Caco-2 (cell line): ENCODE results near the gene TTC13. TPM values are rescaled to one million over a fixed set of nuclear protein-coding genes. Genes with fewer than 3 reads are reported as not detected.
A peak's percentile ranks its signal among the peaks of the same experiment; 100 is the strongest.
"Not testable (repeated sequence)": the region's sequence is repeated elsewhere in the genome, so short reads cannot be mapped to it uniquely, and the experiment has no call there.

Source experiments
- BruUV-seq: library from RNA; stranded (reverse); fragments of 400-500 nt; replicated peaks from 2 replicates; lab custom pipeline; 2021; lab: Mats Ljungman, UMichigan
- CTCF ChIA-PET: fragments of 300-600 bp; sonication (Branson Sonifier 250); formaldehyde crosslinking; loops from one replicate; lab custom pipeline; 2022; ENCODE audit warnings: antibody characterized with exemption; lab: Charles Lee
- POLR2A ChIA-PET: fragments of 300-600 bp; sonication (Branson Sonifier 250); formaldehyde crosslinking; loops from one replicate; lab custom pipeline; 2022; ENCODE audit warnings: antibody characterized with exemption; lab: Charles Lee
- DNase-seq, 2 experiments: peaks; one replicate each; pipeline versions ENCODE4 v3.0.0 to v3.0.0-alpha.2; 2020 to 2022
- H3K27me3 ChIP-seq: replicated peaks from 2 replicates; pipeline ENCODE4 v1.6.0; 2011; ENCODE audit warnings: low read length; ENCODE audit not compliant: control insufficient read depth, insufficient read depth
- H3K36me3 ChIP-seq: 2 replicates; pipeline ENCODE4 v1.5.1; 2011; ENCODE audit warnings: low read length; ENCODE audit not compliant: control insufficient read depth, insufficient read depth
- H3K4me1 ChIP-seq: fragments of 250-450 bp; sonication (Bioruptor Pico); 2 replicates; pipeline ENCODE4 v1.5.1; 2020; ENCODE audit warnings: mild to moderate bottlenecking
- H3K4me3 ChIP-seq: 2 replicates; pipeline ENCODE4 v1.5.1; 2011; ENCODE audit warnings: low read depth, mild to moderate bottlenecking, control low read depth, low read length
- H3K9me3 ChIP-seq: fragments of 250-450 bp; sonication (Bioruptor Pico); 2 replicates; pipeline ENCODE4 v1.5.1; 2020; ENCODE audit warnings: mild to moderate bottlenecking, moderate library complexity
- H3K27ac Mint-ChIP-seq: one replicate; pipeline ENCODE4 v1.8.0; 2022; ENCODE audit warnings: mixed read lengths; ENCODE audit not compliant: unreplicated experiment
- H3K27me3 Mint-ChIP-seq: one replicate; pipeline ENCODE4 v1.8.0; 2022; ENCODE audit warnings: mixed read lengths; ENCODE audit not compliant: insufficient read depth, unreplicated experiment
- H3K36me3 Mint-ChIP-seq: one replicate; pipeline ENCODE4 v1.8.0; 2022; ENCODE audit warnings: mild to moderate bottlenecking, mixed read lengths; ENCODE audit not compliant: insufficient read depth, unreplicated experiment
- H3K4me1 Mint-ChIP-seq: one replicate; pipeline ENCODE4 v1.8.0; 2022; ENCODE audit warnings: low read depth, mixed read lengths; ENCODE audit not compliant: unreplicated experiment
- H3K4me3 Mint-ChIP-seq: one replicate; pipeline ENCODE4 v1.8.0; 2022; ENCODE audit warnings: mild to moderate bottlenecking, moderate library complexity, mixed read lengths; ENCODE audit not compliant: unreplicated experiment
- H3K9me3 Mint-ChIP-seq: one replicate; pipeline ENCODE4 v1.8.0; 2022; ENCODE audit warnings: mixed read lengths; ENCODE audit not compliant: unreplicated experiment
- intact Hi-C: fragments of 100-400 bp; cut with micrococcal nuclease; formaldehyde crosslinking; loops from one replicate; pipeline ENCODE4 v1.10.0; 2022; ENCODE audit not compliant: unreplicated experiment
- total RNA-seq: library from RNA; stranded (reverse); gene quantifications from 2 replicates; pipeline ENCODE4 v1.2.3, GENCODE V29; 2022
- TF ChIP-seq, protein P1 (sequence below), 2 experiments: fragments of 200-600 bp in 1 of 2; IDR thresholded peaks; 1 replicate in 1 of 2; 2 replicates in 1 of 2; pipeline versions ENCODE4 v1.5.1 to v1.8.0; 2011 to 2022; ENCODE audit warnings: antibody characterized with exemption in 1 of 2, control low read depth in 1 of 2, inconsistent platforms in 1 of 2, low read depth in 1 of 2, low read length in 1 of 2, mild to moderate bottlenecking in 1 of 2, moderate library complexity in 1 of 2; ENCODE audit not compliant: insufficient read depth in 1 of 2, severe bottlenecking in 1 of 2, unreplicated experiment in 1 of 2

Gene TTC13
- total RNA-seq, 1 experiment from 2014 or later: 57.6 TPM

DNA sequence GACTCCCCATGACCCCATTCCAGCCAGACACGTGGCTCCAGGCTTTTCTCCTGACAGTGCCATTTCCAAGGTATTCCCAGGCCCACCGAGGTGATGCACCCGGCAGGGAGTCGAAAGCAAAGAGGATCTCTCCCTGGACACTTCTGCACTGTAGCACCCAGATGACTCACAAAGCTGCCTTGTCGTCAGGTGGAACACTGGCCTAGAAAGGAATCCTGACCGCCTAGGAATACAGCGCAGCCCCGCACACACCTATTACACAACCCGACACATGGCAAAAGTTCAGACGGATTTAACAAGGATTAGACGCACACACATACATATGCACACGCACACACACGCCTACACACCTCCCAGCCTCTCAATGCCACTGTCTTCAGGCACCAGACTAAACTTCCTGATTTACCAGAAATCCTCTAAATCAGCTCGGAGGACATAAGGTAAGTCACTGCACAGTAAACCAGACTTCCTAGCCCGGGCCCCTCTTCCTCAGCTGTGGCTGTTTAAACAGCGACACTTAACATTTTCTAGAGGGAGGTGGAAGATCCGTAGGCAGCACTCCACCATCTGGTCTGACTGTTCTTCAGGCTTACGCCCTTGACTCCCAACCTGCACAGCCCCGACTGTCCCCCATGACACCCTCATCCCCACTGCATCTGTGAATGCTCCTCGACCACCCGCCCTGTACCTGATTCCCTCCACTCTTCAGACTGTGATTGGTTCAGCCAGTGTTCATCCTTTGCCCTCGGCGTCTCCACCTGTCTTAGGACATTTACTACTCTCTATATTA is 48.7 kb upstream of the TTC13 start:
- Mint-ChIP-seq H3K27ac (peak overlapping the region; percentile 0), H3K36me3 (peaks cover 28% of the 10 kb centered on the region)
- CTCF ChIA-PET: no interaction called here

DNA sequence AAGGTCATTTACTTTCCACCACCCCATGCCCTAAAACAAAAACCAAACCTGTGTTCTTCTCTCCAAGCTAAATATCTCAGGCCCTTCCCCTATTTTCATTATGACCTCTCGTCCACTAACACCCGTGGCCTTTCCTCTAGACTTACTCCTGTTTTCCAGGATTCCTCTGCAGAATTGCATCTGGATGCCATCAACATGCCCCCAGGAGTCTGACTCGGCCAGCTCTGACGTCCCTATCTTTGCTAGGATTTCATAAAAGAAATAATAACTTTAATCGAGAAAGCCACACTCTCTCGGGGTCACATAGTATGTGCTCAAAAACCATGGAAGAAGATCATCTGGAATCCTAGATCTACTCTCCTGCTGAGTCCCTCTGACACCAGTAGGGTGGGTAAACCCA is 47.9 kb upstream of the TTC13 start:
- ChIA-PET CTCF (no interaction called here), POLR2A (no interaction called here)
- H3K4me1 ChIP-seq: no peaks in the 10 kb centered on the region
- H3K36me3 ChIP-seq: no peaks in the 10 kb centered on the region; the same call in 1 of the 2 replicates
- Mint-ChIP-seq H3K36me3 (peaks cover 31% of the 10 kb centered on the region), H3K4me1 (peaks cover 6% of the 10 kb centered on the region), H3K4me3 (no peak overlapping the region), H3K27ac (peak overlapping the region; percentile 13), H3K9me3 (no peaks in the 10 kb centered on the region), H3K27me3 (no peaks in the 10 kb centered on the region)
- TF ChIP-seq, protein P1, sequence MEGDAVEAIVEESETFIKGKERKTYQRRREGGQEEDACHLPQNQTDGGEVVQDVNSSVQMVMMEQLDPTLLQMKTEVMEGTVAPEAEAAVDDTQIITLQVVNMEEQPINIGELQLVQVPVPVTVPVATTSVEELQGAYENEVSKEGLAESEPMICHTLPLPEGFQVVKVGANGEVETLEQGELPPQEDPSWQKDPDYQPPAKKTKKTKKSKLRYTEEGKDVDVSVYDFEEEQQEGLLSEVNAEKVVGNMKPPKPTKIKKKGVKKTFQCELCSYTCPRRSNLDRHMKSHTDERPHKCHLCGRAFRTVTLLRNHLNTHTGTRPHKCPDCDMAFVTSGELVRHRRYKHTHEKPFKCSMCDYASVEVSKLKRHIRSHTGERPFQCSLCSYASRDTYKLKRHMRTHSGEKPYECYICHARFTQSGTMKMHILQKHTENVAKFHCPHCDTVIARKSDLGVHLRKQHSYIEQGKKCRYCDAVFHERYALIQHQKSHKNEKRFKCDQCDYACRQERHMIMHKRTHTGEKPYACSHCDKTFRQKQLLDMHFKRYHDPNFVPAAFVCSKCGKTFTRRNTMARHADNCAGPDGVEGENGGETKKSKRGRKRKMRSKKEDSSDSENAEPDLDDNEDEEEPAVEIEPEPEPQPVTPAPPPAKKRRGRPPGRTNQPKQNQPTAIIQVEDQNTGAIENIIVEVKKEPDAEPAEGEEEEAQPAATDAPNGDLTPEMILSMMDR (IDR thresholded peaks at IDR 0.05; ENCODE audit: insufficient read depth in 1 of 2, low read depth in 1 of 2, low read length in 1 of 2, severe bottlenecking in 1 of 2, unreplicated experiment in 1 of 2): no peak
- intact Hi-C loops: no loop called here
- no peak overlapping the region for H3K4me3 ChIP-seq
- no peaks in the 10 kb centered on the region for H3K9me3 ChIP-seq
- BruUV-seq: no TSS peak
- no peak for DNase-seq
- no peaks in the 10 kb centered on the region for H3K27me3 ChIP-seq

More for the DNA sequence above, 48.7 kb upstream of the TTC13 start:
- TF ChIP-seq, protein P1 (IDR thresholded peaks at IDR 0.05; ENCODE audit: insufficient read depth in 1 of 2, low read depth in 1 of 2, low read length in 1 of 2, severe bottlenecking in 1 of 2, unreplicated experiment in 1 of 2): no peak
- no peak overlapping the region for H3K4me3 ChIP-seq
- Mint-ChIP-seq H3K4me1 (peaks cover 6% of the 10 kb centered on the region), H3K4me3 (no peak overlapping the region), H3K27me3 (no peaks in the 10 kb centered on the region), H3K9me3 (no peaks in the 10 kb centered on the region)
- H3K27me3 ChIP-seq: no peaks in the 10 kb centered on the region
- intact Hi-C loops: no loop called here
- BruUV-seq: no TSS peak
- no peaks in the 10 kb centered on the region for H3K9me3 ChIP-seq
- DNase-seq: peak in 1 of 2 experiments; percentile 10
- POLR2A ChIA-PET: no interaction called here
- H3K4me1 ChIP-seq: no peaks in the 10 kb centered on the region
- H3K36me3 ChIP-seq: no peaks in the 10 kb centered on the region; the same call in 1 of the 2 replicates

DNA sequence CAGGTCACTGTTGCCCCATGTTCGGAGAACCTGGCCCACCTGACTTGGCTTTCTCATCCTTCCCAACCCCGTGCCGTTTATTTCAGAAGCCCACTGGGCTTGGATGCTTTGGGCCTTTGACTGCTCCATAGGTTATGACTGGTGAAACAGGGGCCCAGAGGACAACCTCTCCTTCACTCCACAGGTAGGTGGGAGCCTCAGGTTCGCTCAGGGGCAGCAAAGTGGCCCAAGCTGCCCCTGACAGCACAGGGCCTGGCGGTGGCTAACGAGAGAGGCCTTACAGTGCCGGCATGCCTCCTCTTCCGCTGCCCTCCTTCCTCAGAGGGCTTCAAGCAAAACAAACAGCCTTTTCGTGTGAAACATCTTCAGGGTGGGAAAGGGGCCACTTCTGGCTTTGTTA is 44.5 kb upstream of the TTC13 start:
- no peaks in the 10 kb centered on the region for H3K9me3 Mint-ChIP-seq
- Histone ChIP-seq H3K27me3 (no peaks in the 10 kb centered on the region), H3K4me3 (no peak overlapping the region), H3K9me3 (no peaks in the 10 kb centered on the region), H3K4me1 (no peaks in the 10 kb centered on the region), H3K36me3 (no peaks in the 10 kb centered on the region)
- POLR2A ChIA-PET: no interaction called here
- H3K4me1 Mint-ChIP-seq: peaks cover 6% of the 10 kb centered on the region
- TF ChIP-seq, protein P1 (IDR thresholded peaks at IDR 0.05; ENCODE audit: insufficient read depth in 1 of 2, low read depth in 1 of 2, low read length in 1 of 2, severe bottlenecking in 1 of 2, unreplicated experiment in 1 of 2): no peak
- no peak overlapping the region for H3K4me3 Mint-ChIP-seq
- no peak overlapping the region for H3K27ac Mint-ChIP-seq
- intact Hi-C loops: no loop called here
- CTCF ChIA-PET: no interaction called here
- H3K36me3 Mint-ChIP-seq: peaks cover 43% of the 10 kb centered on the region
- BruUV-seq: no TSS peak
- no peaks in the 10 kb centered on the region for H3K27me3 Mint-ChIP-seq
- no peak for DNase-seq

DNA sequence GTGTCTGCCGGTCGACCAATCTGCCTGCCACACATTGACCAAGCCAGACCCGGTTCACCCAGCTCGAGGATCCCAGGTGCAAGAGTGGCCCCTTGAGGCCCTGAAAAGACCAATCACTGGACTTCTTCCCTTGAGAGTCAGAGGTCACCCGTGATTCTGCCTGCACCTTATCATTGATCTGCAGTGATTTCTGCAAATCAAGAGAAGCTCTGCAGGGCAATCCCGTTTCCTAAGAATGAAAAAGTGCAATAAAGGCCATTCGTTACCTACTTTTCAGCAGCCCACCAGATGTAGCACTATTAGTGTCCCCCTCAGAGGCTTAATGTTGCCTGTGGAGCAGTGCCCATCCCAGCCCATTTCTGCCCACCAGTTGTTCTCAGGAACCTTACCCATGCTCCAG is 43.9 kb upstream of the TTC13 start:
- CTCF ChIA-PET, H3K4me3 Mint-ChIP-seq, H3K9me3 ChIP-seq, H3K4me1 ChIP-seq, H3K27ac Mint-ChIP-seq, H3K27me3 ChIP-seq, H3K9me3 Mint-ChIP-seq, intact Hi-C loops, H3K4me3 ChIP-seq, H3K27me3 Mint-ChIP-seq, POLR2A ChIA-PET, BruUV-seq, DNase-seq, H3K4me1 Mint-ChIP-seq, H3K36me3 ChIP-seq: not testable (repeated sequence)
- peaks cover 46% of the 10 kb centered on the region for H3K36me3 Mint-ChIP-seq
